HCT116 (cell line): ENCODE results near the gene CUEDC2. TPM values are rescaled to one million over a fixed set of nuclear protein-coding genes. Genes with fewer than 3 reads are reported as not detected.

Experiments used
- ATAC-seq: fragments of 200-7000 bp; cut with Tn5 transposase; 2 replicates; pipeline ENCODE4 v1.9.1; 2020; ENCODE audit warnings: mild to moderate bottlenecking, moderate library complexity
- BruUV-seq: library from RNA; stranded (reverse); fragments of 400-500 nt; replicated peaks from 2 replicates; lab custom pipeline; 2021; lab: Mats Ljungman, UMichigan
- CTCF ChIA-PET: fragments of 300-600 bp; sonication (Branson Sonifier 250); formaldehyde crosslinking; loops from one replicate; lab custom pipeline; 2021; ENCODE audit warnings: antibody characterized with exemption; lab: Charles Lee
- POLR2A ChIA-PET: fragments of 300-600, 350-600 bp; sonication (Branson Sonifier 250); formaldehyde crosslinking; loops from one replicate; lab custom pipeline; 2021; ENCODE audit warnings: antibody characterized with exemption; lab: Charles Lee
- RAD21 ChIA-PET, 2 experiments: fragments of 300-600 bp; sonication (Branson Sonifier 250); formaldehyde crosslinking; loops; one replicate each; lab custom pipeline; 2023; ENCODE audit warnings: low total read pairs in 2 of 2; ENCODE audit not compliant: uncharacterized antibody in 2 of 2, unreplicated experiment in 2 of 2, low non-redundant PET in 1 of 2; lab: Charles Lee
- DNase-seq: peaks from one replicate; pipeline ENCODE4 v3.0.0-alpha.2; 2010; ENCODE audit warnings: low read depth, low spot score
- H2AFZ ChIP-seq: fragments of 200-600 bp; shearing (Covaris generic), sonication (generic); 2 replicates; pipeline ENCODE4 v1.6.1; 2017; ENCODE audit warnings: low read depth, mixed run types, mixed read lengths, antibody characterized with exemption, low read length; ENCODE audit not compliant: poor library complexity, severe bottlenecking
- H3K27ac ChIP-seq: 2 replicates; pipeline ENCODE4 v1.5.1; 2012; ENCODE audit warnings: low read depth, low read length
- H3K27me3 ChIP-seq: fragments of 200-600 bp; sonication (generic); 2 replicates; pipeline ENCODE4 v1.6.1; 2016; ENCODE audit warnings: mixed run types, low read length, mixed read lengths; ENCODE audit not compliant: insufficient read depth
- H3K36me3 ChIP-seq, 2 experiments: fragments of 200-500 bp in 1 of 2; fragments of 200-600 bp in 1 of 2; sonication (Bioruptor generic) in 1 of 2; sonication (generic) in 1 of 2; 2 replicates each; pipeline versions ENCODE4 v1.5.1 to v1.6.1; 2014 to 2016; ENCODE audit warnings: low read length in 2 of 2, inconsistent platforms in 1 of 2, mixed read lengths in 1 of 2, mixed run types in 1 of 2; ENCODE audit not compliant: insufficient read depth in 2 of 2, control insufficient read depth in 1 of 2
- H3K4me1 ChIP-seq, 2 experiments: fragments of 200-600 bp in 1 of 2; sonication (generic) in 1 of 2; 2 replicates each; pipeline versions ENCODE4 v1.5.1 to v1.6.1; 2012 to 2017; ENCODE audit warnings: low read length in 2 of 2, inconsistent platforms in 1 of 2, mild to moderate bottlenecking in 1 of 2, mixed read lengths in 1 of 2, mixed run types in 1 of 2, moderate library complexity in 1 of 2; ENCODE audit not compliant: insufficient read depth in 2 of 2, control insufficient read depth in 1 of 2
- H3K4me2 ChIP-seq: fragments of 200-600 bp; sonication (generic); 2 replicates; pipeline ENCODE4 v1.6.1; 2017; ENCODE audit warnings: mixed run types, low read length, mixed read lengths
- H3K4me3 ChIP-seq, 2 experiments: fragments of 200-600 bp in 1 of 2; sonication (generic) in 1 of 2; replicated peaks in 1 of 2; 2 replicates each; pipeline ENCODE4 v1.5.1; 2011 to 2016; ENCODE audit warnings: low read length in 2 of 2, control low read depth in 1 of 2, low read depth in 1 of 2, mild to moderate bottlenecking in 1 of 2, mixed read lengths in 1 of 2, mixed run types in 1 of 2
- H3K79me2 ChIP-seq: fragments of 200-600 bp; sonication (generic); 2 replicates; pipeline ENCODE4 v1.6.1; 2017; ENCODE audit warnings: mild to moderate bottlenecking, mixed run types, low read length, moderate library complexity, mixed read lengths; ENCODE audit not compliant: insufficient read depth
- H3K9ac ChIP-seq: fragments of 200-600 bp; sonication (generic); 2 replicates; pipeline ENCODE4 v1.6.1; 2016; ENCODE audit warnings: low read length, mixed read lengths
- H3K9me2 ChIP-seq: fragments of 200-600 bp; sonication (generic), shearing (Covaris generic); 2 replicates; pipeline ENCODE4 v1.6.1; 2017; ENCODE audit warnings: mixed run types, mild to moderate bottlenecking, moderate library complexity; ENCODE audit not compliant: insufficient read depth
- H3K9me3 ChIP-seq, 2 experiments: fragments of 200-500 bp in 1 of 2; fragments of 200-600 bp in 1 of 2; sonication (Bioruptor generic) in 1 of 2; sonication (generic) in 1 of 2; 2 replicates each; pipeline ENCODE4 v1.6.1; 2014 to 2017; ENCODE audit warnings: low read length in 2 of 2, mixed read lengths in 2 of 2, inconsistent platforms in 1 of 2, low read depth in 1 of 2, mild to moderate bottlenecking in 1 of 2, mixed run types in 1 of 2, moderate library complexity in 1 of 2; ENCODE audit not compliant: control insufficient read depth in 1 of 2, insufficient read depth in 1 of 2
- H4K20me1 ChIP-seq: fragments of 200-600 bp; sonication (generic), shearing (Covaris generic); 2 replicates; pipeline ENCODE4 v1.6.1; 2017; ENCODE audit warnings: mixed run types, mild to moderate bottlenecking, moderate library complexity; ENCODE audit not compliant: insufficient read depth
- EGR1 ChIP-seq: IDR thresholded peaks from 2 replicates; pipeline ENCODE4 v1.6.1; 2012; ENCODE audit warnings: low read depth
- EZH2phosphoT487 ChIP-seq: fragments of 200-600 bp; IDR thresholded peaks from 2 replicates; pipeline ENCODE4 v1.6.1; 2018; ENCODE audit warnings: antibody characterized with exemption, borderline replicate concordance
- FOSL1 ChIP-seq: IDR thresholded peaks from 2 replicates; pipeline ENCODE4 v1.6.1; 2012; ENCODE audit warnings: low read depth
- POLR2A ChIP-seq: IDR thresholded peaks from 2 replicates; pipeline ENCODE4 v1.7.0; 2011; ENCODE audit warnings: borderline replicate concordance; ENCODE audit not compliant: insufficient read depth, insufficient read length; ENCODE audit errors: extremely low read depth
- POLR2AphosphoS5 ChIP-seq: IDR thresholded peaks from 2 replicates; pipeline ENCODE4 v1.6.1; 2011; ENCODE audit warnings: mild to moderate bottlenecking, low read depth, low read length, moderate library complexity
- REST ChIP-seq: IDR thresholded peaks from 2 replicates; pipeline ENCODE4 v1.6.1; 2012; ENCODE audit warnings: low read depth
- SRF ChIP-seq: IDR thresholded peaks from 2 replicates; pipeline ENCODE4 v1.6.1; 2012; ENCODE audit warnings: low read depth
- TCF7L2 ChIP-seq: IDR thresholded peaks from 2 replicates; pipeline ENCODE4 v1.7.0; 2011; ENCODE audit warnings: borderline replicate concordance, inconsistent platforms; ENCODE audit not compliant: insufficient read depth, insufficient read length; ENCODE audit errors: extremely low read depth
- ZBTB33 ChIP-seq: IDR thresholded peaks from 2 replicates; pipeline ENCODE4 v1.6.1; 2011; ENCODE audit warnings: mild to moderate bottlenecking, low read length, moderate library complexity; ENCODE audit not compliant: insufficient replicate concordance; ENCODE audit errors: extremely low read depth
- ZFX ChIP-seq: fragments of 450-650 bp; IDR thresholded peaks from 2 replicates; pipeline ENCODE4 v1.6.1; 2017
- ZNF274 ChIP-seq: fragments of 200-500 bp; sonication (Bioruptor generic); IDR thresholded peaks from 2 replicates; pipeline ENCODE4 v1.6.1; 2014; ENCODE audit warnings: mild to moderate bottlenecking, low read depth, low read length, inconsistent platforms
- intact Hi-C: fragments of 100-400 bp; cut with micrococcal nuclease; formaldehyde crosslinking; loops from 2 replicates; pipeline ENCODE4 v1.10.0; 2022
- total RNA-seq: library from RNA; stranded (reverse); gene quantifications from one replicate; pipeline ENCODE4 v1.2.1, GENCODE V29; 2021; ENCODE audit not compliant: unreplicated experiment
- TF ChIP-seq, protein P1 (sequence below), 3 experiments: fragments of 200-600 bp in 1 of 3; sonication (generic) in 1 of 3; IDR thresholded peaks in 2 of 3; conservative IDR thresholded peaks in 1 of 3; 2 replicates each; pipeline ENCODE4 v1.5.1; 2012 to 2017; ENCODE audit warnings: low read depth in 2 of 3, low read length in 2 of 3, antibody characterized with exemption in 1 of 3, borderline replicate concordance in 1 of 3, control low read depth in 1 of 3, mild to moderate bottlenecking in 1 of 3, mixed read lengths in 1 of 3, mixed run types in 1 of 3, moderate library complexity in 1 of 3; ENCODE audit not compliant: insufficient read depth in 1 of 3

Gene CUEDC2
- total RNA-seq, 1 experiment from 2014 or later = 96.7 TPM

DNA sequence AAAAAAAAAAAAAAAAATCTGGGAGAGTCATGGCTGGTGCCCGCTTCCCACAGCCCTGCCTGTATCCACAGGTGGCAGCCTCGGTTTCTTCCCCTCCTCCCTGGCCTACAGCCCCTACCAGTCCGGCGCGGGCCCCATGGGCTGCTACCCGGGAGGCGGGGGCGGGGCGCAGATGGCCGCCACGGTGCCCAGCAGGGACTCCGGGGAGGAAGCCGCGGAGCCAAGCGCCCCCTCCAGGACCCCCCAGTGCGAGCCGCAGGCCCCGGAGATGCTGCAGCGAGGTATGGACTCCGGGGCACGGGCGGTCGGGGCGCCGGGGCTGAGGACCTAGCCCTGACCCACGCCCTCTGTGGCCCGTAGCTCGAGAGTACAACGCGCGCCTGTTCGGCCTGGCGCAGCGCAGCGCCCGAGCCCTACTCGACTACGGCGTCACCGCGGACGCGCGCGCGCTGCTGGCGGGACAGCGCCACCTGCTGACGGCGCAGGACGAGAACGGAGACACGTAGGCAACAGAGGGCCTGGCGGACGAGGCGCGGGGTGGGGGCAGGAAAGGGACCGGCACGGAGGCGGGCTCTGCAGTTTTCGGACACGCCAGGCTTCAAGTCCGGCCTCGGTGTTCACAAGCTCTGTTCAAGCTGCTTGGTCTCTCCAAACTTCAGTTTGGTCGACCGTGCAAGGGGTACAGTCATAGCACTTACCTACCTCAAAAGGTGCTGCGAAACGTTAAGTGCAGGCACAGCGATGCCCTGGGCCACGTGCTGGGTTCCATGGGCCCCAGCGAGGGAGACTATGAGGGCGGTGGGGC, 33.0 kb downstream of the CUEDC2 start:
- intact Hi-C loops = loop anchor here (1.0 kb wide), 2 partner anchors 170 to 230 kb away; no protein-coding TSS in a partner anchor
- Histone ChIP-seq H3K4me3 (peak overlapping the region; percentile 45 to 63), H3K9ac (peak overlapping the region; percentile 81)

More for the DNA sequence above, 33.0 kb downstream of the CUEDC2 start:
- H4K20me1 ChIP-seq = no peaks in the 10 kb centered on the region
- peak overlapping the region; percentile 52 for H3K27ac ChIP-seq
- peak; percentile 80 for DNase-seq
- ChIA-PET RAD21 (interaction anchor here (0.7 to 2.3 kb wide), 5 partner anchors 14 to 242 kb away, joined by 3 to 8 read pairs (median 5); no protein-coding TSS in a partner anchor), POLR2A (interaction anchor here (0.6 to 3.5 kb wide), 6 partner anchors 21 to 230 kb away, joined by 3 to 15 read pairs (median 6); partner anchors contain the start of genes C10orf95 and FBXL15), CTCF (interaction anchor here (0.6 to 9.3 kb wide), 20 partner anchors 8 to 230 kb away, joined by 3 to 154 read pairs (median 3); partner anchors contain the start of genes ACTR1A, ELOVL3 and FBXL15)
- H2AFZ ChIP-seq = no peak overlapping the region
- no TSS peak for BruUV-seq
- TF ChIP-seq REST (no peak), EZH2phosphoT487 (no peak), ZNF274 (no peak), SRF (no peak), EGR1 (no peak), FOSL1 (no peak), ZBTB33 (peak; percentile 58), POLR2AphosphoS5 (peak; percentile 91), ZFX (peak; percentile 82; the same call in 1 of the 2 replicates), POLR2A (peak; percentile 67), TCF7L2 (peak; percentile 32)
- TF ChIP-seq, protein P1, sequence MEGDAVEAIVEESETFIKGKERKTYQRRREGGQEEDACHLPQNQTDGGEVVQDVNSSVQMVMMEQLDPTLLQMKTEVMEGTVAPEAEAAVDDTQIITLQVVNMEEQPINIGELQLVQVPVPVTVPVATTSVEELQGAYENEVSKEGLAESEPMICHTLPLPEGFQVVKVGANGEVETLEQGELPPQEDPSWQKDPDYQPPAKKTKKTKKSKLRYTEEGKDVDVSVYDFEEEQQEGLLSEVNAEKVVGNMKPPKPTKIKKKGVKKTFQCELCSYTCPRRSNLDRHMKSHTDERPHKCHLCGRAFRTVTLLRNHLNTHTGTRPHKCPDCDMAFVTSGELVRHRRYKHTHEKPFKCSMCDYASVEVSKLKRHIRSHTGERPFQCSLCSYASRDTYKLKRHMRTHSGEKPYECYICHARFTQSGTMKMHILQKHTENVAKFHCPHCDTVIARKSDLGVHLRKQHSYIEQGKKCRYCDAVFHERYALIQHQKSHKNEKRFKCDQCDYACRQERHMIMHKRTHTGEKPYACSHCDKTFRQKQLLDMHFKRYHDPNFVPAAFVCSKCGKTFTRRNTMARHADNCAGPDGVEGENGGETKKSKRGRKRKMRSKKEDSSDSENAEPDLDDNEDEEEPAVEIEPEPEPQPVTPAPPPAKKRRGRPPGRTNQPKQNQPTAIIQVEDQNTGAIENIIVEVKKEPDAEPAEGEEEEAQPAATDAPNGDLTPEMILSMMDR (IDR thresholded peaks at IDR 0.05 in 2 of 3, conservative IDR thresholded peaks at IDR 0.05 in 1 of 3; ENCODE audit: borderline replicate concordance in 1 of 3, insufficient read depth in 1 of 3, low read depth in 2 of 3, low read length in 2 of 3) = peak in 2 of 3 experiments; percentile 97 to 99; a peak in 4 of 6 replicates
- no peaks in the 10 kb centered on the region for H3K27me3 ChIP-seq
- no peaks in the 10 kb centered on the region for H3K9me3 ChIP-seq
- peaks cover 21 to 73% of the 10 kb centered on the region in 2 experiments for H3K4me1 ChIP-seq
- peak overlapping the region; percentile 88 for H3K4me2 ChIP-seq
- H3K79me2 ChIP-seq = peaks cover 13% of the 10 kb centered on the region; the same call in 1 of the 2 replicates
- peak; percentile 75 for ATAC-seq
- H3K36me3 ChIP-seq = peaks cover 11 to 26% of the 10 kb centered on the region in 2 experiments; a peak in 3 of 4 replicates
- no peaks in the 10 kb centered on the region for H3K9me2 ChIP-seq
